HCT116 (cell line): ENCODE measurements around the gene WEE1.

Source experiments
- CEBPB ChIP-seq: IDR thresholded peaks from 2 replicates; pipeline ENCODE4 v1.6.1; 2012; ENCODE audit warnings: low read depth
- REST ChIP-seq: IDR thresholded peaks from 2 replicates; pipeline ENCODE4 v1.6.1; 2012; ENCODE audit warnings: low read depth
- TF ChIP-seq, protein P1 (sequence below): IDR thresholded peaks from 2 replicates; pipeline ENCODE4 v1.6.1; 2011; ENCODE audit warnings: mild to moderate bottlenecking, low read length, moderate library complexity; ENCODE audit not compliant: insufficient replicate concordance; ENCODE audit errors: extremely low read depth
- TF ChIP-seq, protein P2 (sequence below), 3 experiments: fragments of 200-600 bp in 1 of 3; sonication (generic) in 1 of 3; IDR thresholded peaks in 2 of 3; conservative IDR thresholded peaks in 1 of 3; 2 replicates each; pipeline ENCODE4 v1.5.1; 2012 to 2017; ENCODE audit warnings: low read depth in 2 of 3, low read length in 2 of 3, antibody characterized with exemption in 1 of 3, borderline replicate concordance in 1 of 3, control low read depth in 1 of 3, mild to moderate bottlenecking in 1 of 3, mixed read lengths in 1 of 3, mixed run types in 1 of 3, moderate library complexity in 1 of 3; ENCODE audit not compliant: insufficient read depth in 1 of 3

- TF ChIP-seq, protein P1, sequence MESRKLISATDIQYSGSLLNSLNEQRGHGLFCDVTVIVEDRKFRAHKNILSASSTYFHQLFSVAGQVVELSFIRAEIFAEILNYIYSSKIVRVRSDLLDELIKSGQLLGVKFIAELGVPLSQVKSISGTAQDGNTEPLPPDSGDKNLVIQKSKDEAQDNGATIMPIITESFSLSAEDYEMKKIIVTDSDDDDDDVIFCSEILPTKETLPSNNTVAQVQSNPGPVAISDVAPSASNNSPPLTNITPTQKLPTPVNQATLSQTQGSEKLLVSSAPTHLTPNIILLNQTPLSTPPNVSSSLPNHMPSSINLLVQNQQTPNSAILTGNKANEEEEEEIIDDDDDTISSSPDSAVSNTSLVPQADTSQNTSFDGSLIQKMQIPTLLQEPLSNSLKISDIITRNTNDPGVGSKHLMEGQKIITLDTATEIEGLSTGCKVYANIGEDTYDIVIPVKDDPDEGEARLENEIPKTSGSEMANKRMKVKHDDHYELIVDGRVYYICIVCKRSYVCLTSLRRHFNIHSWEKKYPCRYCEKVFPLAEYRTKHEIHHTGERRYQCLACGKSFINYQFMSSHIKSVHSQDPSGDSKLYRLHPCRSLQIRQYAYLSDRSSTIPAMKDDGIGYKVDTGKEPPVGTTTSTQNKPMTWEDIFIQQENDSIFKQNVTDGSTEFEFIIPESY = no peak
- TF ChIP-seq, protein P2, sequence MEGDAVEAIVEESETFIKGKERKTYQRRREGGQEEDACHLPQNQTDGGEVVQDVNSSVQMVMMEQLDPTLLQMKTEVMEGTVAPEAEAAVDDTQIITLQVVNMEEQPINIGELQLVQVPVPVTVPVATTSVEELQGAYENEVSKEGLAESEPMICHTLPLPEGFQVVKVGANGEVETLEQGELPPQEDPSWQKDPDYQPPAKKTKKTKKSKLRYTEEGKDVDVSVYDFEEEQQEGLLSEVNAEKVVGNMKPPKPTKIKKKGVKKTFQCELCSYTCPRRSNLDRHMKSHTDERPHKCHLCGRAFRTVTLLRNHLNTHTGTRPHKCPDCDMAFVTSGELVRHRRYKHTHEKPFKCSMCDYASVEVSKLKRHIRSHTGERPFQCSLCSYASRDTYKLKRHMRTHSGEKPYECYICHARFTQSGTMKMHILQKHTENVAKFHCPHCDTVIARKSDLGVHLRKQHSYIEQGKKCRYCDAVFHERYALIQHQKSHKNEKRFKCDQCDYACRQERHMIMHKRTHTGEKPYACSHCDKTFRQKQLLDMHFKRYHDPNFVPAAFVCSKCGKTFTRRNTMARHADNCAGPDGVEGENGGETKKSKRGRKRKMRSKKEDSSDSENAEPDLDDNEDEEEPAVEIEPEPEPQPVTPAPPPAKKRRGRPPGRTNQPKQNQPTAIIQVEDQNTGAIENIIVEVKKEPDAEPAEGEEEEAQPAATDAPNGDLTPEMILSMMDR (IDR thresholded peaks at IDR 0.05 in 2 of 3, conservative IDR thresholded peaks at IDR 0.05 in 1 of 3; ENCODE audit: borderline replicate concordance in 1 of 3, insufficient read depth in 1 of 3, low read depth in 2 of 3, low read length in 2 of 3) = no peak
- TF ChIP-seq CEBPB (no peak), REST (no peak)
Observed at GRCh38 chr11:9561279-9561982, 12.0 kb upstream of the WEE1 start.
